ENCODE measurements around the gene ALG6. TPM values are rescaled to one million over a fixed set of nuclear protein-coding genes. Genes with fewer than 3 reads are reported as not detected.

The ALG6 gene
- total RNA-seq, 2 donors from 2014 or later: 1.8 to 8.3 TPM

DNA sequence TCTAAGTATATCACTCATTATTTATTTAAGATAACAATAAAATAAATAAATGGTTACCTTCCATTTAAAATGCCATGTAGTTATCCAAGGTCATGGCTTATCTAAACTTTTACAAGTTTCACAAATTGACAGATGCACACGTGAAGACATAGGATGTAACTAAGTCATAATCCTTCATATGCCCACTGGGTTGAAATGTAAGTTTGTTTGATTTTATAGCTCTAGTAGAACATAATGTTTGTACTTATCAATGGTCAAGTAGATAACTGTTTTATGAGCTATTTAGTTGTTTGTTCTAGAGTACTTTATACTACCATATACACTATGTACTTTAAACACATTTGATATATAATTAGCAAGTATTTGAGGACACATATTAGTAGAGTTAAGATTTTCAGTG is 112.6 kb downstream of the ALG6 start:
- Histone ChIP-seq H3K27me3 (replicated peaks; ENCODE audit: insufficient read depth) (no peaks in the 10 kb centered on the region), H3K4me3 (no peak overlapping the region), H3K4me1 (ENCODE audit: control insufficient read depth in 1 of 2, low read depth in 2 of 2) (no peaks in the 10 kb centered on the region), H3K36me3 (no peaks in the 10 kb centered on the region), H3K9me3 (no peaks in the 10 kb centered on the region), H3K27ac (no peak overlapping the region)
- no peak for DNase-seq (ENCODE audit: low spot score)
- no peak for ATAC-seq (ENCODE audit: insufficient number of reproducible peaks, low FRiP score, low read depth)
- TF ChIP-seq, protein P1, sequence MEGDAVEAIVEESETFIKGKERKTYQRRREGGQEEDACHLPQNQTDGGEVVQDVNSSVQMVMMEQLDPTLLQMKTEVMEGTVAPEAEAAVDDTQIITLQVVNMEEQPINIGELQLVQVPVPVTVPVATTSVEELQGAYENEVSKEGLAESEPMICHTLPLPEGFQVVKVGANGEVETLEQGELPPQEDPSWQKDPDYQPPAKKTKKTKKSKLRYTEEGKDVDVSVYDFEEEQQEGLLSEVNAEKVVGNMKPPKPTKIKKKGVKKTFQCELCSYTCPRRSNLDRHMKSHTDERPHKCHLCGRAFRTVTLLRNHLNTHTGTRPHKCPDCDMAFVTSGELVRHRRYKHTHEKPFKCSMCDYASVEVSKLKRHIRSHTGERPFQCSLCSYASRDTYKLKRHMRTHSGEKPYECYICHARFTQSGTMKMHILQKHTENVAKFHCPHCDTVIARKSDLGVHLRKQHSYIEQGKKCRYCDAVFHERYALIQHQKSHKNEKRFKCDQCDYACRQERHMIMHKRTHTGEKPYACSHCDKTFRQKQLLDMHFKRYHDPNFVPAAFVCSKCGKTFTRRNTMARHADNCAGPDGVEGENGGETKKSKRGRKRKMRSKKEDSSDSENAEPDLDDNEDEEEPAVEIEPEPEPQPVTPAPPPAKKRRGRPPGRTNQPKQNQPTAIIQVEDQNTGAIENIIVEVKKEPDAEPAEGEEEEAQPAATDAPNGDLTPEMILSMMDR (IDR thresholded peaks at IDR 0.05): no peak

DNA sequence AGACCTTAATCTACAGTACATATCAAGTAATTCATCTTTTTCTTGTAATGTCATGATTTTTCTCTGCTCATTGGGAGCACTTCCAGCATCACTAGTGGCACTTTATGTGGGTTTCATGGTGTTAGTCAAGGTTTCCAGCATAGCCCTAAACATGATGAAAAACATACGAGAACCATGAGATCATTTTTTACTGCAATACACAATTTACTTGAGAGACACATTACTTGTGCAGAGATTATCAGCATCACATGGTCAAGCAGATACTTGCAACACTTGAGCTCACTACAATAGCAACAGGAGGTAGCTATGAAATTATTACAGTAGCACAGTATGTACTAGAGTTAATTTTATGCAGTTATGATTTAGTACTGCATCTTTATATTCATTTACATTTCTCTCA is 119.2 kb downstream of the ALG6 start:
- Histone ChIP-seq H3K4me3 (no peak overlapping the region), H3K27ac (no peak overlapping the region), H3K36me3 (no peaks in the 10 kb centered on the region), H3K9me3 (no peaks in the 10 kb centered on the region), H3K4me1 (ENCODE audit: control insufficient read depth in 1 of 2, low read depth in 2 of 2) (no peaks in the 10 kb centered on the region), H3K27me3 (replicated peaks; ENCODE audit: insufficient read depth) (no peaks in the 10 kb centered on the region)
- TF ChIP-seq, protein P1 (IDR thresholded peaks at IDR 0.05): no peak
- DNase-seq (ENCODE audit: low spot score): no peak
- ATAC-seq (ENCODE audit: insufficient number of reproducible peaks, low FRiP score, low read depth): no peak

DNA sequence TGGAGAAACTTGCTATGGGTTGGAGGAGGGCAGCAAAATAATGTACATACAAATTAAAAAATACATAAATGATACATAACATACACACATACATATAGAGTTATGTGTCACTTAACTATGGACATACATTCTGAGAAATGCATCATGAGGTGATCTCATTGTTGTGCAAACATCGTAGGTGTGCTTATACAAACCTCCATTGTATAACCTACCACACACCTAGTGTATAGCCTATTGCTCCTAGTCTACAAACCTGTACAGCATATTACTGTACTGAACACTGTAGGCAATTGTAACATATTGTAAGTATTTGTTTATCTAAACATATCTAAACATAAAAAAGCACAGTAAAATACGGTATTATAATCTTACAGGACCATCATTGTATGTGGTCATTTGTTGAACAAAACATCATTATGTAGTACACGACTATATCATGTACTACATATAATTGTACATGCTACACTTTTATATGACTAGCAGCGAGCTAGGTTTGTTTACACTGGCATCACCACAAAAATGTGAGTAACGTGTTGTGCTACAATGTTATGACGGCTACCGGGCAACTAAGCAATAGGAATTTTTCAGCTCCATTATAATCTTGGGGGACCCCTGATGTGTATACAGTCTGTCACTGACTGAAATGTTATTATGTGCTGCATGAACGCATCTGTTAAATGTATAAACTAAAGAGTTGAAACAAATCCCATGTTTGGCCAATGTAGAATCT is 120.1 kb downstream of the ALG6 start:
- Histone ChIP-seq H3K4me1 (ENCODE audit: control insufficient read depth in 1 of 2, low read depth in 2 of 2) (no peaks in the 10 kb centered on the region), H3K27me3 (replicated peaks; ENCODE audit: insufficient read depth) (no peaks in the 10 kb centered on the region), H3K4me3 (no peak overlapping the region), H3K9me3 (no peaks in the 10 kb centered on the region), H3K27ac (no peak overlapping the region), H3K36me3 (no peaks in the 10 kb centered on the region)
- DNase-seq (ENCODE audit: low spot score) (no peak), ATAC-seq (ENCODE audit: insufficient number of reproducible peaks, low FRiP score, low read depth) (no peak)
- TF ChIP-seq, protein P1 (IDR thresholded peaks at IDR 0.05): no peak

Other genes starting within 250 kb of the ALG6 start
- 1 to 10 TPM in 1 of 2 donors, under 1 TPM in 1; 0.14 to 1.5 TPM for gene FOXD3, start 45.1 kb upstream of the ALG6 start, total RNA-seq
- 10 to 100 TPM in 1 of 2 donors, 1 to 10 TPM in 1; 7.1 to 29.5 TPM for gene ITGB3BP, start 155.6 kb downstream of the ALG6 start, total RNA-seq
- gene EFCAB7, start 155.9 kb downstream of the ALG6 start, total RNA-seq: 1 to 10 TPM; 3.4 to 4.7 TPM
- gene PGM1, start 225.8 kb downstream of the ALG6 start, total RNA-seq: 10 to 100 TPM; 62.4 to 69.7 TPM

Measured in thoracic aorta (tissue), 2 donors.